Adrenal gland (tissue), 5 donors: ENCODE data around the gene GPBAR1.

Source experiments
- CTCF ChIP-seq, 6 experiments: fragments of 450-650 bp in 4 of 6; fragments of 200-600 bp in 2 of 6; sonication (generic) in 1 of 6; IDR thresholded peaks; 1 replicate in 5 of 6; 2 replicates in 1 of 6; pipeline versions ENCODE4 v1.5.1 to v1.8.0; 2016 to 2021; ENCODE audit warnings: antibody characterized with exemption in 6 of 6, mild to moderate bottlenecking in 2 of 6, moderate library complexity in 1 of 6
- POLR2A ChIP-seq, 2 donors: fragments of 450-650 bp; IDR thresholded peaks; one replicate each; pipeline ENCODE4 v1.6.1; 2017; ENCODE audit warnings: antibody characterized with exemption in 2 of 2, mild to moderate bottlenecking in 2 of 2, moderate library complexity in 1 of 2
- donor health status: DM: no; HTN: no; CAD: no.

DNA sequence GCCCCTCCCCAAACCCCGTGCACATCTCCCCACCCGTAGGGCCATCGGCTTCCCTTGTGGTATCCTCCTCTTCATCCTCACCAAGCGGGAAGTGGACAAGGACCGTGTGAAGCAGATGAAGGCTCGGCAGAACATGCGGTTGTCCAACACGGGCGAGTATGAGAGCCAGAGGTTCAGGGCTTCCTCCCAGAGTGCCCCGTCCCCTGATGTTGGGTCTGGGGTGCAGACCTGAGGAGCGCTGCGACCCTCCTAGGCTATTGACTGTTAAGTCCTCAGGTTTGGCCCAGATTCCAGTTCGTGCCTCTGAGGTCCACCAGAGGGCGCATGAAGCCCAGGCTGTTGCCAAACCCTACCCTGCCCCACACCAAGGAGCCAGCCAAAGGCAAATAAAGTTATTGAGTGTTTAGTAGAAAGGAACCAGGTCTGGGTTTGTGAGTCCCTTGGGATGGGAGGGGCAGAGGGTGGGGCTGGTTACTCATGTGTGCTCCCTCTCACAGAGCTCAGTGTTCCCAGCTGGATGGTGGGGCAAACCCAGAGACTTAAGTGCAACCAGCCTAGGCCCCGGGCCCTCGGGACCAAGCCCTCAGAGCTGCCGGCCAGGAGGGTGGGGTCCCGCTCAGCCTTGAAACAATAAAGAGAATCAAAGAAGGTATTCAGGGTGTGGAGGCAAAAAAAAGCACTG, 11.9 kb downstream of the GPBAR1 start:
- TF ChIP-seq POLR2A (IDR thresholded peaks at IDR 0.05): no peak
- peak; percentile 78 to 94 (median 92) for TF ChIP-seq CTCF (IDR thresholded peaks at IDR 0.05)
